ENCODE results near the gene SUN3.
A peak's percentile ranks its signal among the peaks of the same experiment; 100 is the strongest.

Gene SUN3

GRCh38 chr7:47946581-47947354, 82.1 kb downstream of the SUN3 start:
- Histone ChIP-seq H3K9me3 (replicated peaks; ENCODE audit: insufficient read depth, low read length) (no peaks in the 10 kb centered on the region), H3F3A (ENCODE audit: insufficient read depth, low read length) (peaks cover 12% of the 10 kb centered on the region), H3K4me1 (ENCODE audit: low read length) (peaks cover 20% of the 10 kb centered on the region), H4K20me1 (ENCODE audit: insufficient read depth, low read length) (no peaks in the 10 kb centered on the region), H3K9me2 (replicated peaks; ENCODE audit: insufficient read depth, low read length) (no peaks in the 10 kb centered on the region), H3K9ac (ENCODE audit: low read length) (no peak overlapping the region), H3K4me2 (ENCODE audit: low read depth, low read length) (no peak overlapping the region), H2AFZ (ENCODE audit: low read length) (no peak overlapping the region), H3K79me2 (ENCODE audit: low read length) (no peaks in the 10 kb centered on the region), H3K4me3 (ENCODE audit: low read length) (no peak overlapping the region), H3K27ac (ENCODE audit: low read length) (no peak overlapping the region), H3K27me3 (replicated peaks; ENCODE audit: insufficient read depth, low read length) (no peaks in the 10 kb centered on the region), H3K36me3 (replicated peaks; ENCODE audit: insufficient read depth, low read length) (no peaks in the 10 kb centered on the region)
- no peak for DNase-seq
- TF ChIP-seq EZH2 (optimal IDR thresholded peaks at IDR 0.05; ENCODE audit: low read depth, low read length) (no peak), CTCF (IDR thresholded peaks at IDR 0.05; ENCODE audit: low read length) (no peak), EZH2phosphoT487 (IDR thresholded peaks at IDR 0.05; ENCODE audit: low read length) (no peak)

GRCh38 chr7:47945261-47946015, 83.5 kb downstream of the SUN3 start:
- no peak for TF ChIP-seq EZH2phosphoT487 (IDR thresholded peaks at IDR 0.05; ENCODE audit: low read length)
- TF ChIP-seq EZH2 (optimal IDR thresholded peaks at IDR 0.05; ENCODE audit: low read depth, low read length), result no peak
- TF ChIP-seq CTCF (IDR thresholded peaks at IDR 0.05; ENCODE audit: low read length), result peak; percentile 80
- H3K79me2 ChIP-seq (ENCODE audit: low read length), result no peaks in the 10 kb centered on the region
- peaks cover 8% of the 10 kb centered on the region for H3K4me1 ChIP-seq (ENCODE audit: low read length)
- no peaks in the 10 kb centered on the region for H3F3A ChIP-seq (ENCODE audit: insufficient read depth, low read length)
- H3K27me3 ChIP-seq (replicated peaks; ENCODE audit: insufficient read depth, low read length), result no peaks in the 10 kb centered on the region
- no peak overlapping the region for H3K4me3 ChIP-seq (ENCODE audit: low read length)
- no peaks in the 10 kb centered on the region for H3K9me3 ChIP-seq (replicated peaks; ENCODE audit: insufficient read depth, low read length)
- no peak overlapping the region for H3K4me2 ChIP-seq (ENCODE audit: low read depth, low read length)
- H3K27ac ChIP-seq (ENCODE audit: low read length), result no peak overlapping the region
- H2AFZ ChIP-seq (ENCODE audit: low read length), result no peak overlapping the region
- no peak overlapping the region for H3K9ac ChIP-seq (ENCODE audit: low read length)
- H3K9me2 ChIP-seq (replicated peaks; ENCODE audit: insufficient read depth, low read length), result no peaks in the 10 kb centered on the region
- peak; percentile 72 for DNase-seq
- no peaks in the 10 kb centered on the region for H4K20me1 ChIP-seq (ENCODE audit: insufficient read depth, low read length)
- H3K36me3 ChIP-seq (replicated peaks; ENCODE audit: insufficient read depth, low read length), result no peaks in the 10 kb centered on the region

GRCh38 chr7:47944536-47945260, 84.2 kb downstream of the SUN3 start:
- no peaks in the 10 kb centered on the region for H4K20me1 ChIP-seq (ENCODE audit: insufficient read depth, low read length)
- H3K9me3 ChIP-seq (replicated peaks; ENCODE audit: insufficient read depth, low read length), result no peaks in the 10 kb centered on the region
- H3K9ac ChIP-seq (ENCODE audit: low read length), result no peak overlapping the region

More at GRCh38 chr7:47944536-47945260, 84.2 kb downstream of the SUN3 start:
- Histone ChIP-seq H3K4me2 (ENCODE audit: low read depth, low read length) (no peak overlapping the region), H3K79me2 (ENCODE audit: low read length) (no peaks in the 10 kb centered on the region), H3K4me1 (ENCODE audit: low read length) (peaks cover 1% of the 10 kb centered on the region; the same call in 1 of the 2 replicates), H3F3A (ENCODE audit: insufficient read depth, low read length) (no peaks in the 10 kb centered on the region), H3K9me2 (replicated peaks; ENCODE audit: insufficient read depth, low read length) (no peaks in the 10 kb centered on the region), H3K4me3 (ENCODE audit: low read length) (no peak overlapping the region), H3K36me3 (replicated peaks; ENCODE audit: insufficient read depth, low read length) (no peaks in the 10 kb centered on the region), H2AFZ (ENCODE audit: low read length) (no peak overlapping the region), H3K27me3 (replicated peaks; ENCODE audit: insufficient read depth, low read length) (no peaks in the 10 kb centered on the region), H3K27ac (ENCODE audit: low read length) (no peak overlapping the region)
- TF ChIP-seq EZH2 (optimal IDR thresholded peaks at IDR 0.05; ENCODE audit: low read depth, low read length), result no peak
- TF ChIP-seq EZH2phosphoT487 (IDR thresholded peaks at IDR 0.05; ENCODE audit: low read length), result no peak
- TF ChIP-seq CTCF (IDR thresholded peaks at IDR 0.05; ENCODE audit: low read length), result no peak
- DNase-seq, result no peak

Data from MM.1S (cell line).